Activated CD4-positive, alpha-beta T cell treated with anti-CD3 and anti-CD28 coated beads for 48 hours (primary cell): ENCODE data around the gene RPS15.
"Not testable (repeated sequence)": the region's sequence is repeated elsewhere in the genome, so short reads cannot be mapped to it uniquely, and the experiment has no call there.

ENCODE experiments used
- DNase-seq: peaks from one replicate; pipeline ENCODE4 v3.0.0-alpha.2; 2020

The RPS15 gene

DNA sequence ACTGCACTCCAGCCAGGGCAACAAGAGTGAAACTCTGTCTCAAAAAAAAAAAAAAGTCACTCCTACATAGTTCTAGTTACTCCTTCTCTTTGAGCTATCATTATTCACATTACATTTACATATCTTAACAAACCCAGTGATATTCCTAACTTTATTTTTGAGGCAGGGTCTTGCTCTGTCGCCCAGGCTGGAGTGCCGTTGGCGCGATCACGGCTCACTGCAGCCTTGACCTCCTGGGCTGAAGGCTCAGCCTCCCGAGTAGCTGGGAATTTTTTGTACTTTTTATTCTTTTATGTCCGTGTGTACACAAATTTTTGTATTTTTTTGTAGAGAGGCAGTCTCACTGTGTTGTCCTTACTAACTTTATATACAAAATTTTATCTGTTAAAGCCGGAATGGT is 587 bp upstream of the RPS15 start:
- no peak for DNase-seq

- no peak for DNase-seq
These were observed 748 bp downstream of the RPS15 start for GRCh38 chr19:1438933-1439354.

GRCh38 chr19:1439525-1440417 is 1.6 kb downstream of the RPS15 start:
- not testable (repeated sequence) for DNase-seq

DNA sequence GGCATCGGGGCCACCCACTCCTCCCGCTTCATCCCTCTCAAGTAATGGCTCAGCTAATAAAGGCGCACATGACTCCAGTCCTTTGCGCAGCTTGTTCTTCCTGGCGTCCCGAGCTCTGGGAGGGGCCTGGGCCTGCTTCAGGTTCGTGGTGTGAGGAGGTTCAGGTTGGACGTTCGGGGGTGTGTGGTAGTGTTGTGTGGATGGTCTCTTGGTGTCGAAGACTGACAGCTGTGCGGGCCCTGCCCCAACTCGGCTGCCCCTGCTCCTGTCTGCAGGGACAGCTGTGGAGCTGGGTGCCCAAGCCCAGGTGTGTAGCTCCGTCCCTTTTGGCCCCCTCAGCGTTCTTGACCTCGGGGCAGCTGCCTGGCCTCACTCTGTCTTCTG is 2.2 kb downstream of the RPS15 start:
- DNase-seq = no peak

GRCh38 chr19:1441022-1441426 is 2.8 kb downstream of the RPS15 start:
- no peak for DNase-seq

GRCh38 chr19:1441677-1442438 is 3.7 kb downstream of the RPS15 start:
- DNase-seq = no peak

- peak; percentile 83 for DNase-seq
These were observed 7.2 kb downstream of the RPS15 start for GRCh38 chr19:1445185-1445931.

DNA sequence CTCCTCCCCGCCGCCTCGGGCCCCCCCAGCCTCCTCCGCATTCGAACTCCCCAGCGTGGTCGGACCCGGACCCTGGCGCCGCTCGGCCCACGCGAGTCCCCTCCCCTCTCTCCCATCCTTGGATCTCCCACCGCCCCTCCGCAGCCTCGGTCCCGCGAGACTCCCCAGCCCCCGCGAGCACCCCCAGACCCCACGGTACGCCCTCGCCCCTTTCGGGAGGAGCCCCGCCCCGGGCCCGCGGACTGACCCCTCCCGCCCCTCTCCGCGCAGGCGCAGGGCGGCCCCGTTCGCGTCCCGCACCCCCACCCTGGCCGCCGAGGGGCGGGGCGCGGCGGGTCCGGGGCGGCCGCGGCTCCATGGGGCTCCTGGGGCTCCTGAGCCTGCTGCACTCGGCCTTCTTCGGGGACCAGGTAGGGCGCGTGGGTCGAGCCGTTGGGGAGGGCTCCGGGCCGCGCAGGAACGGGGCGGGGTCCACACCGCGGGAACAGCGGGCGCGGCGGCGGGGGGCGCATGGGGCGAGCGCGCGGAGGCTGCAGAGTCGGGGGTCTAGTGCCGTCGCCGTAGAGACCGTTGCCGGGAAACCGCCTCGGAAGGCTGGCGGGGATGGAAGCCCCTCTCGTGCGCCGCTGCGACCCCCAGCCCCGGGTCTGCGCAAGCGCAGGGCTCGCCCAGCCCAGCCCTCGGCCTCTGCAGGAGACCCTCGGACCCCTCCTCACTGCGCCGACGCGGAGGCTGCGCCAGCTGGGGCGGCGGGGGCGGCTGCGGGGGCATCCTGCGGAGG is 7.9 kb downstream of the RPS15 start:
- DNase-seq = no peak

DNA sequence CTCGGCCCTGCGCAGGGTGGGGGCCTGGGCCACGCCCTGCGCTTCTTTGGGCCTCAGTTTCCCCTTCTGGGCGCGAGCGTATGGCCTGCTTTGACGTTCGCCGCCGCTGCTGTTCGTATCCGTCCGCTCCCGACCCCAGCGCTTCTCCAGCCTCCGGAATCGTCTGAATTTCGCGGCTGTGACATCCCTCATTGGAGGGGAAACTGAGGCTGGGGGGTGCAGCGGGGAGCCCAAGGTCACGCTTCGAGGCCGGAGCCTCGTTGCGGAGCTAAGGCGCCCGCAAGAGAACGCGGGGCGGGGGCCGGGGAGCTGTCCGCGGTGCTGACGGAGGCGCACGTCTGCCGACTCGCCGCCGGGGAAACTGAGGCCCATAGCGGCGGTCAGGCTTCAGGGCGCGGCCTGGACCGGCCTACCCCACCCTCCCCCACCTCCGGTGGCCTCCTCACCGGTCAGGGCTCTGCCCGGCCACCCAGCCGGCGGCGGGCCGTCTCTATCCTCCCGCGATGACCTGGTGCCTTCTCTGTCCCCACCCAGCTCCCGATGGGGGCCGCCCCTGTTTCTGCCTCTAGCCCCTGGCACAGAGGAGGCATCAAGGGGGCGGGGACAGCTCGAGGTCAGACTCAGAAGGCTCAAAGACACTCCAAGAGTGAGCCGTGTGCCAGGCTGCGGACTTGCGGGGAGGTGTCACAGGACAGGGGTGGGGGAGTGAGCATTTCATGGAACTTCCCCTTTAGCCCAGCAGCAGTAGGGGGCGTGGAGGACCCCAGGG is 8.7 kb downstream of the RPS15 start:
- no peak for DNase-seq

GRCh38 chr19:1447504-1447903 is 9.3 kb downstream of the RPS15 start:
- DNase-seq = no peak

- DNase-seq = no peak
These were observed 9.7 kb downstream of the RPS15 start for GRCh38 chr19:1447944-1448343.

GRCh38 chr19:1449467-1450442 is 11.6 kb downstream of the RPS15 start, which contains the start of gene APC2:
TSS of gene APC2 (plus strand) at chr19:1450121. CDS start at chr19:1453002, 2,881 bp downstream.
- DNase-seq = no peak

- no peak for DNase-seq
These were observed 12.8 kb downstream of the RPS15 start for GRCh38 chr19:1450735-1451731.

DNA sequence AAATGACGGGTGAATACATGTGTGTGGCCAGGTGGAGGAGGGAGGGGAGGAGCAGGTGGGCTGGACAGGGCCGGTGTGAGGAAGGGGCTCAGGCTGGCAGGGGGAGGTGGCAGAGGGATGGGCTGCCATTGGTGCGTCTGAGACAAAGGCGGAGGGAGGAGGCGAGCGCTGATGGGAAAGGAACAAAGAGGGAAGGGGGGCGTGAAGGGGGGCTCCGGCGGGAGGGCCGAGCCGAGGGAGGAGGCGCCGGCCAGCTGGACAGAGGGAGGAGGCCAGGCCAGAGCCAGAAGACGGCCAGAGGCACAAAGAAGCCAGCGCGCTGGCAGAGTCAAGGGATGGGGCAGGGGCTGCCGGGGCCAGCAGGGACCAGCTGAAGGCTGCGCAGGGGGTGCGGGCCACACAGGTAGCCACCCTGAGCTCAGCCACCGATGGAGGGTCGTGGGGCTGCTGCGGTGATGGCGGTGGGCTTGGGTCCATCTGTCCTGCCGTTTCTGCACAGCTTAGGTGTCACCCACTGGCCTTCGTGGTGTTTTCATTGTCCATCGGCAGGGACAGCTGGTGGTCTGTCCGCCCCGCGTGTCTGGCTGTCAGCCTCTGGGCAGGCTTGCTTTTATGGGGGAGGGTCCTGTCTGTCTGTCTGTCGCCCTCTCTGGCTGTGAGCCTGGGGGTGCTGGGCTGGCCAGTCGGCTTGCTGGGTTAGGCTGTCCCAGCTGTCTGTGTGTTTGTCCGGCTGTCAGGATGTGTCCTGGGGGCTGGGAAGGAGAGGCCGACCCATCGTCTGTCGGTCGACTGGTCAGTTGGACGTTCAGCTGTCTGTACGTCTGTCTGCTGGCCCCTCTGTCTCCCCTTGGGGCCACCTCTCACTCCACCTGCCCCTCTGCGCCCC is 14.0 kb downstream of the RPS15 start:
- DNase-seq = no peak

- DNase-seq = no peak
These were observed 14.8 kb downstream of the RPS15 start for GRCh38 chr19:1452802-1453524.

- DNase-seq = no peak
These were observed 15.5 kb downstream of the RPS15 start for GRCh38 chr19:1453525-1454364.
